BE2C (cell line): Measurements from ENCODE around the gene PPCS.

Experiments used
- DNase-seq: peaks from one replicate; pipeline ENCODE4 v3.0.0-alpha.2; 2020
- H3K27me3 ChIP-seq: fragments of 250-450 bp; sonication (Bioruptor Pico); 2 replicates; pipeline ENCODE4 v1.5.1; 2020; ENCODE audit warnings: mild to moderate bottlenecking
- H3K36me3 ChIP-seq: fragments of 250-450 bp; sonication (Bioruptor Pico); 2 replicates; pipeline ENCODE4 v1.5.1; 2020; ENCODE audit warnings: mild to moderate bottlenecking
- H3K4me1 ChIP-seq: fragments of 250-450 bp; sonication (Bioruptor Pico); 2 replicates; pipeline ENCODE4 v1.5.1; 2020
- H3K4me3 ChIP-seq: 2 replicates; pipeline ENCODE4 v1.5.1; 2011; ENCODE audit warnings: low read depth, low read length
- H3K9me3 ChIP-seq: fragments of 250-450 bp; sonication (Bioruptor Pico); 2 replicates; pipeline ENCODE4 v1.5.1; 2020
- TF ChIP-seq, protein P1 (sequence below): IDR thresholded peaks from 2 replicates; pipeline ENCODE4 v1.5.1; 2012; ENCODE audit warnings: mild to moderate bottlenecking, low read depth, low read length

The PPCS gene

DNA sequence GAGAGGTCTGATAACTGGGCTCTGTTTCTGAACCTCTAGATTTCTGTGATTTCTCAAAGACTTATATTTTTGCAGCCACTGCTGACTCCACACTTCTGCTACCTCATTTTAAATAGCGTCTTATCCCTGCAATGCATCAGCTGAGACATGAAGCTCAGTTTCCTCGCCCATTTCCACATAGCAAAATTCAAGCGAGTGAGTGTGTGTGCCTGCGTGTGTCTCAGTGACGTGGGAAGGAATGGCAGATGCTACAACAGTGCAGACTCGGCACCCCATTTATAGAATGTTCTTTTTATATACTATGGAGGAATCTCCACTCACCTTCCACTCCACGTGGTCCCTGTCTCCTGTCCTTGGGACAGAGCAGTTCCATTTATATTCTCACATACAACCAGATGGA is 36.2 kb upstream of the PPCS start:
- TF ChIP-seq, protein P1, sequence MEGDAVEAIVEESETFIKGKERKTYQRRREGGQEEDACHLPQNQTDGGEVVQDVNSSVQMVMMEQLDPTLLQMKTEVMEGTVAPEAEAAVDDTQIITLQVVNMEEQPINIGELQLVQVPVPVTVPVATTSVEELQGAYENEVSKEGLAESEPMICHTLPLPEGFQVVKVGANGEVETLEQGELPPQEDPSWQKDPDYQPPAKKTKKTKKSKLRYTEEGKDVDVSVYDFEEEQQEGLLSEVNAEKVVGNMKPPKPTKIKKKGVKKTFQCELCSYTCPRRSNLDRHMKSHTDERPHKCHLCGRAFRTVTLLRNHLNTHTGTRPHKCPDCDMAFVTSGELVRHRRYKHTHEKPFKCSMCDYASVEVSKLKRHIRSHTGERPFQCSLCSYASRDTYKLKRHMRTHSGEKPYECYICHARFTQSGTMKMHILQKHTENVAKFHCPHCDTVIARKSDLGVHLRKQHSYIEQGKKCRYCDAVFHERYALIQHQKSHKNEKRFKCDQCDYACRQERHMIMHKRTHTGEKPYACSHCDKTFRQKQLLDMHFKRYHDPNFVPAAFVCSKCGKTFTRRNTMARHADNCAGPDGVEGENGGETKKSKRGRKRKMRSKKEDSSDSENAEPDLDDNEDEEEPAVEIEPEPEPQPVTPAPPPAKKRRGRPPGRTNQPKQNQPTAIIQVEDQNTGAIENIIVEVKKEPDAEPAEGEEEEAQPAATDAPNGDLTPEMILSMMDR: no peak
- no peaks in the 10 kb centered on the region for H3K27me3 ChIP-seq
- no peaks in the 10 kb centered on the region for H3K36me3 ChIP-seq
- DNase-seq: no peak
- H3K4me1 ChIP-seq: no peaks in the 10 kb centered on the region; the same call in 1 of the 2 replicates
- no peaks in the 10 kb centered on the region for H3K9me3 ChIP-seq
- no peak overlapping the region for H3K4me3 ChIP-seq

DNA sequence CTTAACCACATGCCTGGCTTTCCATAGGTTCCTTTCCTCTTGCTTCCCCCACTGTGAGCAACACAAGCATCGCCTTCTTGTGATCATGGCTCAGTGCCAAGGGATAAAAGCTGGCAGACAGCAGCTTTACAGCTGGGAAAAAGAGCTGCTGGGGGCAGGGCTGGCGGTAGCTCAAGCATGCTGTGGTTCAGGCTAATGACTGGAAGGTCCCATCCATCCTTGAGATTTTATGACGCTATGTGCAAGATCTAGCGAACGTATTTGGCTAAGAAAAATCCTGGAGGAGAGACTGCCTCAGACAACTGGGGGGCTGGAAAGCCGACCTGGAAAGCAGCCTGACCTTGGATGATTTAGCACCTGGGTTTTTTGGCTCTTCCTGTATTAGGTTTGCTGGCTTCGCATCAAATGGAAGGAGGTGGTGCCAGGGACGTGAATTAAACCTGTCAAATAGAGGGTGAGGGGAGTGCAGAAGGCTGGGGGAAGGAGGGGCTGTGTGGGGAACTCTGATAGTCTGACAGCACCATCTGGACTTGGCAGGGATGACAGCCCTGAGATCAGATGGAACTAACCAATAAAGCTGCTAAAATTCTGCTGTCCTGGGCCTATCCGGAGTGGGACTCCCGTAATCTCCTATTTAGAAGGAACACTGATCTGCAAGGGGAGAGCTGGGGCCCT is 35.3 kb upstream of the PPCS start:
- DNase-seq: peak; percentile 78
- TF ChIP-seq, protein P1: no peak
- no peaks in the 10 kb centered on the region for H3K27me3 ChIP-seq
- no peaks in the 10 kb centered on the region for H3K9me3 ChIP-seq
- no peaks in the 10 kb centered on the region; the same call in 1 of the 2 replicates for H3K4me1 ChIP-seq
- H3K36me3 ChIP-seq: no peaks in the 10 kb centered on the region
- H3K4me3 ChIP-seq: peak overlapping the region; percentile 39

DNA sequence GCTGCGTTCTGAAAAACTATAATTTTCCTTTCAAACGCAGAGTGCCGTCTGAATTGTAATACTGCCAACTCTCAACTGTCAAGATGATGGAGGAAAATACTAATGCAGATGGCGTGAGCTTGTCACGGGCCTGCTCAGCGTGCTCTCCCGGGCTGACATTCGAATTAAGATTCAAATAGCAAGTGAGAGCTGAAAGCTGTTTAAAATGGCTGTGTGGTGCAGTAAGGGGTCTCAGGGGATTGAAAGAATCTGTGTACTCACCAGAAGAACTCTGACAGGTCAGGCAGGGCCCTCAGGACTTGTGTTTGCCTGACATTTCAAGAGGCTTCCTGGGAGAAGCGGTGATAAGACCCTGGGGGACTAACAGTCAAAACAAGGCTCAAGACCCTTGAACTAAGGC is 33.6 kb upstream of the PPCS start:
- TF ChIP-seq, protein P1: no peak
- Histone ChIP-seq H3K27me3 (no peaks in the 10 kb centered on the region), H3K36me3 (no peaks in the 10 kb centered on the region), H3K9me3 (no peaks in the 10 kb centered on the region), H3K4me3 (no peak overlapping the region), H3K4me1 (no peaks in the 10 kb centered on the region; the same call in 1 of the 2 replicates)
- no peak for DNase-seq

DNA sequence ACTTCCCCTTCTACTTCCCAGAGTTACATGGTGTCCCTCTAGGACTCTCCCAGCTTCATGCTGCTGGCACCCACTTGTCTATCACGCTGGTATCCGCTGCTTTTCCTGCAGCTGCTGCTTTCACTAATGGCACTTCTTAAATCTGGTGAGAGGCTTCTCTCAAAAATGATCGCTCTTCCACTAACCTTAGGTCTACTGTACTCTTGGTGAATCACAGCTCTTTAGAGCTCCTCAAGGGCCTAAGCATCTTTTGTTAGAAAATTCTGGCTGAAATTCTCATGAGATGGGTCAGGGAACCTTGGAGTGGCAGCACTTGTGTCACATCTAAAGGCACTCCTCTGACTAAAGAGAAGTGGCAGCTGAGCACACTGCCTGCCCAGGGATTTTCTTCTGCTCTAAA is 32.7 kb upstream of the PPCS start:
- no peaks in the 10 kb centered on the region; the same call in 1 of the 2 replicates for H3K4me1 ChIP-seq
- no peaks in the 10 kb centered on the region for H3K9me3 ChIP-seq
- no peaks in the 10 kb centered on the region for H3K36me3 ChIP-seq
- no peak for DNase-seq
- TF ChIP-seq, protein P1: no peak
- no peak overlapping the region for H3K4me3 ChIP-seq
- H3K27me3 ChIP-seq: no peaks in the 10 kb centered on the region

DNA sequence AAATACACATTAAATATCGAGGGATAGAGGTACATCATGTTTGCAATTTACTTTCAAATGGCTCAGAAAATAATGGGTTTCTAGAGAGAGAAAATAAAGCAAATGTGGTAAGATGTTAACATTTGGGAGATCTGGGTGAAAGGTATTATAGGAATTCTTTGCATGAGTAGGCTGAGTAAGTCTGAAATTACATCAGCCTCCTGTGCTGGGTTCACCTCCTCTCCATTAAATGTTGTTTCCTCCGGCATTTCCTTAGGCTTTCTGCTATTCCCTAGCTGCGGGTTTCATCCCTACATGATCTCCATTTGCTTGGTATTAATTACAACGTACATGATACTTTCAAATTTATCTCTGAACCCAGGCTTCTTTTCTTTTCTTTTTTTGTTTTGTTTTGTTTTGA is 32.1 kb upstream of the PPCS start:
- Histone ChIP-seq H3K4me1 (no peaks in the 10 kb centered on the region; the same call in 1 of the 2 replicates), H3K36me3 (no peaks in the 10 kb centered on the region), H3K4me3 (no peak overlapping the region), H3K9me3 (no peaks in the 10 kb centered on the region), H3K27me3 (no peaks in the 10 kb centered on the region)
- TF ChIP-seq, protein P1: no peak
- no peak for DNase-seq

DNA sequence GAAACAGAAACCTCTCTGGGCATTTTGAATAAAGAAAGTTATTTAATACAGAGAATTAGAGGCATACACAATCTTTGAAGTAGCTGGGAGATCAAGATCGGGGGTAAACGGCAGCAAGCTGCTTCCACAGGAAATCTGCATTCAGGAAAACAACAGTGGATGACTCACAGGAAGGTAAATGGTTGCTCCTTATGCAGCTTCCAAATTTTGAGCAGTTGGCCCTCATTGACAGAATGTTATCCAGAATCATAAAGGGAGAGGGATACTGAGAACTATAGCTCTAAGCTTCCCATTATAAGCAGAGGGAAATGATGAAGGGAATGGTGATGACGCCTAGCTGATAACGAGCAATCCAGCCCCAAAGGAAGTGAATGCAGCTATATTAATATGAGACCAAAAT is 29.1 kb upstream of the PPCS start:
- no peaks in the 10 kb centered on the region for H3K9me3 ChIP-seq

More for the DNA sequence above, 29.1 kb upstream of the PPCS start:
- H3K27me3 ChIP-seq: no peaks in the 10 kb centered on the region
- TF ChIP-seq, protein P1: no peak
- no peaks in the 10 kb centered on the region for H3K36me3 ChIP-seq
- no peak overlapping the region for H3K4me3 ChIP-seq
- H3K4me1 ChIP-seq: no peaks in the 10 kb centered on the region
- no peak for DNase-seq
